Right lobe of liver (tissue), 6 donors: ENCODE results near the gene SORL1-AS1.
"Not testable (repeated sequence)": the region's sequence is repeated elsewhere in the genome, so short reads cannot be mapped to it uniquely, and the experiment has no call there.

Experiments used
- ATAC-seq, 4 donors: fragments of 200-7000 bp; cut with Tn5 transposase; one replicate each; pipeline ENCODE4 v1.9.1; 2020; ENCODE audit warnings: mild to moderate bottlenecking in 4 of 4, moderate library complexity in 4 of 4
- DNase-seq, 3 donors: peaks; one replicate each; pipeline ENCODE4 v3.0.0-alpha.2; 2020
- H3K27ac ChIP-seq, 3 donors: fragments of 200-600 bp; one replicate each; pipeline ENCODE4 v1.8.0; 2022
- H3K27me3 ChIP-seq, 2 donors: fragments of 200-600 bp; one replicate each; pipeline ENCODE4 v1.8.0; 2022
- H3K36me3 ChIP-seq, 4 donors: fragments of 200-600 bp; sonication (generic) in 1 of 4; one replicate each; pipeline versions ENCODE4 v1.5.1 to v1.8.0; 2017 to 2022; ENCODE audit warnings: control low read depth in 1 of 4
- H3K4me1 ChIP-seq, 4 donors: fragments of 200-600 bp; sonication (generic) in 1 of 4; one replicate each; pipeline versions ENCODE4 v1.5.1 to v1.8.0; 2017 to 2022; ENCODE audit warnings: control low read depth in 1 of 4
- H3K4me3 ChIP-seq, 3 donors: fragments of 200-600 bp; one replicate each; pipeline ENCODE4 v1.8.0; 2022
- H3K9me3 ChIP-seq, 4 donors: fragments of 200-600 bp; sonication (generic) in 1 of 4; one replicate each; pipeline versions ENCODE4 v1.5.1 to v1.8.0; 2017 to 2022; ENCODE audit warnings: control low read depth in 1 of 4
- POLR2A ChIP-seq: fragments of 450-650 bp; IDR thresholded peaks from one replicate; pipeline ENCODE4 v1.6.1; 2017; ENCODE audit warnings: antibody characterized with exemption, mild to moderate bottlenecking
- WGBS: methylation state at CpG from one replicate; pipeline ENCODE4 v1.1.6; 2018; ENCODE audit warnings: low coverage, low lambda C conversion rate; ENCODE audit not compliant: insufficient coverage; ENCODE audit errors: missing lambda C conversion rate; 5-methylcytosine and 5-hydroxymethylcytosine counted together
- intact Hi-C, 2 donors: fragments of 100-400 bp; cut with DNase I; formaldehyde crosslinking; loops; one replicate each; pipeline versions ENCODE4 v1.11.2 to v1.14.1; 2022
- TF ChIP-seq, protein P1 (sequence below), 4 donors: fragments of 200-600 bp in 3 of 4; fragments of 450-650 bp in 1 of 4; IDR thresholded peaks; one replicate each; pipeline versions ENCODE4 v1.5.1 to v1.8.0; 2016 to 2022; ENCODE audit warnings: antibody characterized with exemption in 4 of 4, mild to moderate bottlenecking in 2 of 4
- donor health status: DM: no; HTN: yes; CAD: no.
- donor health status: DM: no; HTN: no; CAD: no.
- donor health status: DM: no; HTN: no; CAD: no.
- donor health status: DM: no; HTN: yes; CAD: no.
- donor health status: DM: no; HTN: yes; CAD: no.

SORL1-AS1 gene

GRCh38 chr11:121415856-121416255, 36.9 kb downstream of the SORL1-AS1 start:
- Histone ChIP-seq H3K4me1 (peaks cover 0 to 30% (median 12%) of the 10 kb centered on the region in 4 donors), H3K27me3 (no peaks in the 10 kb centered on the region), H3K36me3 (no peaks in the 10 kb centered on the region), H3K4me3 (no peak overlapping the region), H3K27ac (no peak overlapping the region), H3K9me3 (no peaks in the 10 kb centered on the region)
- DNase-seq (no peak), ATAC-seq (peak; percentile 10 to 75 (median 48))
- TF ChIP-seq, protein P1, sequence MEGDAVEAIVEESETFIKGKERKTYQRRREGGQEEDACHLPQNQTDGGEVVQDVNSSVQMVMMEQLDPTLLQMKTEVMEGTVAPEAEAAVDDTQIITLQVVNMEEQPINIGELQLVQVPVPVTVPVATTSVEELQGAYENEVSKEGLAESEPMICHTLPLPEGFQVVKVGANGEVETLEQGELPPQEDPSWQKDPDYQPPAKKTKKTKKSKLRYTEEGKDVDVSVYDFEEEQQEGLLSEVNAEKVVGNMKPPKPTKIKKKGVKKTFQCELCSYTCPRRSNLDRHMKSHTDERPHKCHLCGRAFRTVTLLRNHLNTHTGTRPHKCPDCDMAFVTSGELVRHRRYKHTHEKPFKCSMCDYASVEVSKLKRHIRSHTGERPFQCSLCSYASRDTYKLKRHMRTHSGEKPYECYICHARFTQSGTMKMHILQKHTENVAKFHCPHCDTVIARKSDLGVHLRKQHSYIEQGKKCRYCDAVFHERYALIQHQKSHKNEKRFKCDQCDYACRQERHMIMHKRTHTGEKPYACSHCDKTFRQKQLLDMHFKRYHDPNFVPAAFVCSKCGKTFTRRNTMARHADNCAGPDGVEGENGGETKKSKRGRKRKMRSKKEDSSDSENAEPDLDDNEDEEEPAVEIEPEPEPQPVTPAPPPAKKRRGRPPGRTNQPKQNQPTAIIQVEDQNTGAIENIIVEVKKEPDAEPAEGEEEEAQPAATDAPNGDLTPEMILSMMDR (IDR thresholded peaks at IDR 0.05) = no peak
- TF ChIP-seq POLR2A = no peak
- WGBS = 0% methylated on average over 1 of the region's 1 CpG
- intact Hi-C loops = no loop called here

- 67% methylated on average over 2 of the region's 2 CpGs for WGBS
These were observed 38.4 kb downstream of the SORL1-AS1 start for GRCh38 chr11:121414141-121414913.

GRCh38 chr11:121412711-121413415, 39.9 kb downstream of the SORL1-AS1 start:
- H3K36me3 ChIP-seq = no peaks in the 10 kb centered on the region
- no peaks in the 10 kb centered on the region for H3K27me3 ChIP-seq
- no peak overlapping the region for H3K27ac ChIP-seq
- WGBS = 73% methylated on average over 4 of the region's 4 CpGs
- H3K4me1 ChIP-seq = peaks cover 0 to 25% (median 10%) of the 10 kb centered on the region in 4 donors
- ATAC-seq (no peak), DNase-seq (no peak)
- intact Hi-C loops = no loop called here
- H3K4me3 ChIP-seq = no peak overlapping the region
- TF ChIP-seq POLR2A = no peak
- TF ChIP-seq, protein P1 (IDR thresholded peaks at IDR 0.05) = no peak
- H3K9me3 ChIP-seq = no peaks in the 10 kb centered on the region

More at GRCh38 chr11:121414141-121414913, 38.4 kb downstream of the SORL1-AS1 start:
- Histone ChIP-seq H3K4me3 (no peak overlapping the region), H3K27me3 (no peaks in the 10 kb centered on the region), H3K4me1 (peaks cover 0 to 30% (median 12%) of the 10 kb centered on the region in 4 donors), H3K9me3 (no peaks in the 10 kb centered on the region), H3K36me3 (no peaks in the 10 kb centered on the region), H3K27ac (no peak overlapping the region)
- intact Hi-C loops = no loop called here
- no peak for DNase-seq
- ATAC-seq = no peak
- TF ChIP-seq, protein P1 (IDR thresholded peaks at IDR 0.05) = no peak
- TF ChIP-seq POLR2A = no peak

DNA sequence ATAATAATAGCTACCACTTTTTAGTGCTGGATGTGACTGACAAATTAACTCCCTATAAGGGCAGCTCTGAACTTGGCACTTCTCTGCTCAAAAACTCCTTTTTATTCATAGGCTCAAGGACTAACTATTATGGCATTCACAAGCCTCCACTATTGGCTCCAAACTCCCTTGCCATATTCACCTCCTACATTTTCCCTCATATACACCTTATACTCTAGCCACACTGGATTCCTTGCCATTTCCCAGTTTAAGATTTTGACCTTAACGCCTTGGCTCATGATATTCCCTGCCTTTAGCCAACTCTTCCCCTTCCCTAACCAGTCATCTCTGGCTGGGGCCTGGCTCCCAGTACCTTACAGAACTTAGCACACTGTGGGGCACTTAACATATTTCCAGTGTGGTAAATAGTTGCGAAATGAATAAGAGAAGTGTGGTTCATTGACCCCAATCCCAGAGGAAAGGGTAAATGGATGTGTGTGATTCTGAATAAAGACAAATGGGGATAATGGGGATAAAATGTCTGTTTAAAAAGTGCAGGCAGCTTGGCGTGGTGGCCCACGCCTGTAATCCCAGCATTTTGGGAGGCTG, 40.7 kb downstream of the SORL1-AS1 start:
- DNase-seq = peak in 1 of 3 donors; percentile 34
- no peaks in the 10 kb centered on the region for H3K9me3 ChIP-seq
- TF ChIP-seq, protein P1 (IDR thresholded peaks at IDR 0.05) = no peak
- TF ChIP-seq POLR2A = no peak
- no peaks in the 10 kb centered on the region for H3K36me3 ChIP-seq
- intact Hi-C loops = no loop called here
- 61% methylated on average over 3 of the region's 4 CpGs for WGBS
- H3K4me3 ChIP-seq = no peak overlapping the region
- no peaks in the 10 kb centered on the region for H3K27me3 ChIP-seq
- no peak overlapping the region for H3K27ac ChIP-seq
- peaks cover 0 to 17% (median 6%) of the 10 kb centered on the region in 4 donors for H3K4me1 ChIP-seq
- ATAC-seq = peak; percentile 74 to 86 (median 82)

- H3K36me3 ChIP-seq, H3K27ac ChIP-seq, intact Hi-C loops, H3K4me3 ChIP-seq, H3K27me3 ChIP-seq, H3K9me3 ChIP-seq, H3K4me1 ChIP-seq, ATAC-seq, DNase-seq: not testable (repeated sequence)
These were observed 41.4 kb downstream of the SORL1-AS1 start for GRCh38 chr11:121411330-121411729.

DNA sequence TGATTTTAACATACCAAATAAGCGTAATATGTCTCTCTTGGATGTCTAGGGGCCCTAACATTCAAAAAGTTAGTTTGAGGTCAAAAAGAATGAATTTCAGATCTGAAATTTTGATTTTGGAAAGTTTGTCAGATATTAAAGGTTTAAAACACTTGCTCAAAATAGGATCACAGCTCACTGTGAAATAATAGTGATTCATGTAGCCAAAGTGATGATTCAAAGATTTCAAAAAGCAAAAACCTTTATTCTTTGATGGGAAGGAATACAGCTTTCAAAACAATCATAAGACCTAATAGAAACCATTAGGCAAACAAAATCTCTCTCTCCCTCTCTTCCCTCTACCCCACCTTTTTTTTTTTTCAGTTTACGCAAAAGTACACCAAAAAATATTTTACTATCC, 42.7 kb downstream of the SORL1-AS1 start:
- intact Hi-C loops, H3K9me3 ChIP-seq: not testable (repeated sequence)

More for the DNA sequence above, 42.7 kb downstream of the SORL1-AS1 start:
- not testable (repeated sequence) for H3K36me3 ChIP-seq, H3K27ac ChIP-seq, DNase-seq, H3K4me1 ChIP-seq, H3K4me3 ChIP-seq, ATAC-seq, H3K27me3 ChIP-seq
- WGBS = 84% methylated on average over 2 of the region's 2 CpGs
